ENCODE measurements around the gene CLDND2. TPM values are rescaled to one million over a fixed set of nuclear protein-coding genes. Genes with fewer than 3 reads are reported as not detected.
A peak's percentile ranks its signal among the peaks of the same experiment; 100 is the strongest.

CLDND2 gene, protein sequence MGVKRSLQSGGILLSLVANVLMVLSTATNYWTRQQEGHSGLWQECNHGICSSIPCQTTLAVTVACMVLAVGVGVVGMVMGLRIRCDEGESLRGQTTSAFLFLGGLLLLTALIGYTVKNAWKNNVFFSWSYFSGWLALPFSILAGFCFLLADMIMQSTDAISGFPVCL
- total RNA-seq (2021; ENCODE audit: unreplicated experiment) (0.95 TPM), Bru-seq, nascent RNA (percentile 25 among the genes with signal in this experiment), BruChase-seq, experiment 1, labeled RNA remaining after a 2-hour chase (percentile 23 among the genes with signal in this experiment), BruChase-seq, experiment 2, labeled RNA remaining after a 6-hour chase (percentile 34 among the genes with signal in this experiment)
- 1.3 TPM for polyA plus RNA-seq (2012; ENCODE audit: insufficient read length)
- long read RNA-seq: 0 reads

- H3K4me1 ChIP-seq (ENCODE audit: control insufficient read depth, insufficient read depth, low read length): peaks cover 13% of the 10 kb centered on the region
- CTCF ChIA-PET: interaction anchor here (0.6 kb wide), 1 partner anchor 184 kb away, joined by 5 read pairs; no protein-coding TSS in a partner anchor
- H3K36me3 ChIP-seq (ENCODE audit: control insufficient read depth, insufficient read depth, low read length): peaks cover 8% of the 10 kb centered on the region; the same call in 1 of the 2 replicates
- H3K9me3 ChIP-seq (ENCODE audit: control insufficient read depth, insufficient read depth, low read depth, low read length): no peaks in the 10 kb centered on the region
- in situ Hi-C loops (cut with HindIII; ENCODE audit: low pct_unique_long_range_greater_than_20kb, low sequenced_read_pairs): no loop called here
- BruUV-seq (replicated peaks): no TSS peak
- peak within 1 kb of the TSS; percentile 62 to 77 for H3K4me3 ChIP-seq (ENCODE audit: low read depth in 2 of 2, low read length in 2 of 2)
- POLR2A ChIA-PET: no interaction called here
- ATAC-seq: no peak
- intact Hi-C loops (cut with micrococcal nuclease; ENCODE audit: unreplicated experiment): no loop called here
- H3K27me3 ChIP-seq (ENCODE audit: control insufficient read depth, insufficient read depth, low read length): no peaks in the 10 kb centered on the region
- H3K27ac ChIP-seq (ENCODE audit: low read length): peak within 1 kb of the TSS; percentile 59
- no peak for DNase-seq (ENCODE audit: low read depth, low spot score)
- TF ChIP-seq SIN3A (IDR thresholded peaks at IDR 0.05; ENCODE audit: borderline replicate concordance, insufficient read depth, low read depth, low read length) (no peak), CTCF (IDR thresholded peaks at IDR 0.05) (no peak), REST (IDR thresholded peaks at IDR 0.05; ENCODE audit: insufficient read depth in 1 of 2, low read depth in 2 of 2, low read length in 1 of 2) (no peak), POLR2AphosphoS5 (IDR thresholded peaks at IDR 0.05; ENCODE audit: low read depth, low read length) (no peak), TCF7L2 (IDR thresholded peaks at IDR 0.05; ENCODE audit: low read depth, low read length) (no peak)
These were observed at the start of gene CLDND2 for GRCh38 chr19:51368366-51369282. Gene CLDND2 (minus strand): TSS chr19:51369003. CDS start chr19:51368577, 426 bp downstream.

DNA sequence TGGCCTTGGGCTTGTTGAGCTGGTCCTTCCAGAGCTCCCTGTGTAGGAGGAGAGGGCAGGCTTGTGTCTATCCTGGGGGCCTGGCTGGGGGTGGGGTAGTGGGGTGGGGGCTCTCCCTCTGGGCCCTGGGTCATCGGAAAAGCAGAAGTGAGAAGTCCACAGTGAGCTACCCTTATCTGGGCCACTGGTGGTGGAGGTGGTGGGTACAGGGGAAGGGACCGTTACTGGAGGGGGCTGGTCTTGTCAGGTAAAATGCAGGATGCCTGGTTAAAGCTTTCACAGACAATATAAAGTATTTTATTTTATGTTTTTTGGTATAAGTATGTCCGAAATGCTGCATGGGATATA is 49.0 kb upstream of the CLDND2 start:
- Histone ChIP-seq H3K36me3 (ENCODE audit: control insufficient read depth, insufficient read depth, low read length) (no peaks in the 10 kb centered on the region), H3K27me3 (ENCODE audit: control insufficient read depth, insufficient read depth, low read length) (no peaks in the 10 kb centered on the region), H3K4me3 (ENCODE audit: low read depth in 2 of 2, low read length in 2 of 2) (no peak overlapping the region), H3K27ac (ENCODE audit: low read length) (no peak overlapping the region), H3K4me1 (ENCODE audit: control insufficient read depth, insufficient read depth, low read length) (no peaks in the 10 kb centered on the region), H3K9me3 (ENCODE audit: control insufficient read depth, insufficient read depth, low read depth, low read length) (no peaks in the 10 kb centered on the region)
- ChIA-PET CTCF (no interaction called here), POLR2A (no interaction called here)
- ATAC-seq (no peak), DNase-seq (ENCODE audit: low read depth, low spot score) (no peak)
- no TSS peak for BruUV-seq (replicated peaks)
- intact Hi-C loops (cut with micrococcal nuclease; ENCODE audit: unreplicated experiment) (no loop called here), in situ Hi-C loops (cut with HindIII; ENCODE audit: low pct_unique_long_range_greater_than_20kb, low sequenced_read_pairs) (no loop called here)
- no peak for TF ChIP-seq POLR2AphosphoS5 (IDR thresholded peaks at IDR 0.05; ENCODE audit: low read depth, low read length)
- TF ChIP-seq CTCF (IDR thresholded peaks at IDR 0.05): no peak
- no peak for TF ChIP-seq TCF7L2 (IDR thresholded peaks at IDR 0.05; ENCODE audit: low read depth, low read length)
- no peak for TF ChIP-seq REST (IDR thresholded peaks at IDR 0.05; ENCODE audit: insufficient read depth in 1 of 2, low read depth in 2 of 2, low read length in 1 of 2)
- TF ChIP-seq SIN3A (IDR thresholded peaks at IDR 0.05; ENCODE audit: borderline replicate concordance, insufficient read depth, low read depth, low read length): no peak
